ENCODE results near the gene GTF2IRD1.
"Not testable (repeated sequence)": the region's sequence is repeated elsewhere in the genome, so short reads cannot be mapped to it uniquely, and the experiment has no call there.

GTF2IRD1 gene

DNA sequence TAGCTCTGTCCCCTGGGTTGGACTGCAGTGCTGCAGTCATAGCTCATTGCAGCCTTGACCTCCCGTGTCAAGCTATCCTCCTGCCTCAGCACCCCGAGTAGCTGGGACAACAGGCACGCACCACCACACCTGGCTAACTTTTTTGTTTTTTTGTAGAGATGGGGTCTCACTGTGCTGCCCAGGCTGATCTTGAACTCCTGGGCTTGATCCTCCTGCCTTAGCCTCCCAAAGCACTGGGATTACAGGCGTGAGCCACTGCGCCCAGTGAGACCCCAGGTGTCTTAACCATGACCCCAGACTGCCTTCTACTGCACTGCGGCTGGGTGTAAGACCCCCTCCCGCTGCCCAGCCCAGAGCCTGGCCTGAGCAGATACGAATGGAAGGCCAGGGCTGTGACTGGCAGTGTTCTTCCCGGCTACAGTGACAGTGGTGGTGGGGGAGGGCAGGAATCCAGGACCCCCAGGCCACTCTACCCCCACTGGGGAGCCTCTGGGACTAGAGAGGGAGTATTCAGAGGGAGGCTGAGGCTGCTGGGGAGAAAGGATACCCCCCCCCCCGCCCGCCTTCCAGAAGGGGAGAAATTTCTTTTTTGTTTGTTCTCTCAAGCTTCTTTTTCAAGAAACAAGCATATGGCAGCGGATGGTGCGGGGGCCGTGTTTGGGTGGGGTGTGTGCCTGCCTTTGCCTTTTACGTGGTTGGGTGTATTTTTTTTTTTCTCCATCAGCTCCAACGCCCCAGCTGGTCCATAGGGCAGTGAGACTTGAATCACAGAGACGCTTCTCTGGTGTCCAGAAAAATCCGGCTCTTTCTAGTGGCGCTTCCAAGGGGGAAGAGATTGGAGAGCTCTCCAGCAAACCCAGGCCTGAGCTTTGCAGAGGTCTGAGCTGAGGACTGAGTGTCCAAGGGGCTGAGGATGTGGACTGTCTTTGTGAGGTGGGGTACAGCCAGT, 36.6 kb downstream of the GTF2IRD1 start:
- no peak for DNase-seq (ENCODE audit: low read depth in 1 of 2, low spot score in 1 of 2)

DNA sequence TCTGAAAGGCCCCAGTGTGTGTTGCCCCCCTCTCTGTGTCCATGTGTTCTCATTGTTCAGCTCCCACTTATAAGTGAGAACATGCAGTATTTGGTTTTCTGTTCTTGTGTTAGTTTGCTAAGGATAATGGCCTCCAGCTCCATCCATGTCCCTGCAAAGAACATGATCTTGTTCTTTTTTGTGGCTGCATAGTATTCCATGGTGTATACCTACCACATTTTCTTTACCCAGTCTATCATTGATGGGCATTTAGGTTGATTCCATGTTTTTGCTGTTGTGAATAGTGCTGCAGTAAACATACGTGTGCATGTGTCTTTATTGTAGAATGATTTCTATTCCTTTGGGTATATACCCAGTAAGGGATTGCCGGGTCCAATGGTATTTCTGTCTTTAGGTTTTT, 37.8 kb downstream of the GTF2IRD1 start:
- DNase-seq (ENCODE audit: low read depth in 1 of 2, low spot score in 1 of 2), result not testable (repeated sequence)

GRCh38 chr7:74493295-74493694, 39.6 kb downstream of the GTF2IRD1 start:
- no peak for DNase-seq (ENCODE audit: low read depth in 1 of 2, low spot score in 1 of 2)

DNA sequence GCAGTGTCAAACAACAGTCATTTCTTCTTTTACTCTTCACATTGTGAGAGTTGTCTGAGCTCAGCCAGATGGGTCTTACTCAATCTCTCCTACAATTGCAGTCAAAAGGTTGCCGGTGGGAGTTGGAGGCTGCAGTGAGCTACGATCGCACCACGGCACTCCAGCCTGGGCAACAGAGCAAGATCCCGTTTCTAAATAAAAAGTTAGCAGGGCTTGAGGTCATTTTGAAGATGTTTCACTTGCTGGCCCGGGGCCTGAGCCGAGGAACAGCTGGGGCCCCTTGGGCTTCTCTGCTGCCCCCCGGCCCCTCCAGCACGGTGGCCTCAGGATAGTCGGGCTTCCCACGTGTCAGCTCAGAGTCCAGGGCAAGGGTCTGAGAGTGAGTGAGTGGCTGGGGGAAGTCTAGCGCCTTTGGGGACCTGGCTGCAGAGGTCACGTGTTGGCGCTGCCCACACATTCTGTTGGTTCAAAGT, 40.4 kb downstream of the GTF2IRD1 start:
- DNase-seq (ENCODE audit: low read depth in 1 of 2, low spot score in 1 of 2), result no peak

GRCh38 chr7:74495112-74496086, 41.7 kb downstream of the GTF2IRD1 start:
- DNase-seq (ENCODE audit: low read depth in 1 of 2, low spot score in 1 of 2), result no peak

DNA sequence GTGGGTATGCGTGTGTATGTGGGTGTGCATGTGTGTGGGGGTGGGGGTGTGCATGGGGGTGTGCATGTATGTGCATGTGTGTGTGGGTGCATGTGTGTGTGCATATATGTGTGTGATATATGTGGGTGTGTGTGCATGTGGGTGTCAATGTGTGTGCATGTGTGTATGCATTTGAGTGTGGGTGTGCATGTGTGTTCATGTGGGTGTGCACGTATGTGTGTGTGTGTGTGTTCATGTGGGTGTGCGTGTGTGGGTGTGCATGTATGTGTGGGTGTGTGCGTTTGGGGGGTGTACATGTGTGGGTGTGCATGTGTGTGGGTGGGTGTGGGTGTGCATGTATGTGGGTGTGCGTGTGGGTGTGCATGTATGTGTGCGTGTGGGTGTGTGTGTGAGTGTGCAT, 42.6 kb downstream of the GTF2IRD1 start:
- no peak for DNase-seq (ENCODE audit: low read depth in 1 of 2, low spot score in 1 of 2)

GRCh38 chr7:74496773-74497172, 43.1 kb downstream of the GTF2IRD1 start:
- DNase-seq (ENCODE audit: low read depth in 1 of 2, low spot score in 1 of 2), result not testable (repeated sequence)

DNA sequence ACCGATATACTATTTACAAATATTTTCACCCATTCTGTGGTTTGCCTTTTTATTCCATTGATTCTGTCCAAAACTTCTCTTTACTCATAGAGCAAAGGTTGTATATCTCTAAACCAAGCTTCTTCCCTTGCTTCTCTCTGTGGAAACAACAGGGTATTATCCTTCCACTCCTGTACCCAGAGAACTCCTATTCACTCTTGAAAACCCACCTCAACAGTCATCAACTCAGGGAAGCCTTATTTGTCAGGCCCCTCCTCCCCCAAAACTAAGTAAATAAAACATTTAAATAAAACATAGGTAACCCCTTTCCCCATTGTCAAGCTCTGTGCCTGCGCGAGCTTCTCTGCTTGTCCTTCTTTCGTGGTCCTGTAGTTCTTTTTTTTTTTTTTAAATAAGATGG, 44.6 kb downstream of the GTF2IRD1 start:
- no peak for DNase-seq (ENCODE audit: low read depth in 1 of 2, low spot score in 1 of 2)

GRCh38 chr7:74498996-74499834, 45.5 kb downstream of the GTF2IRD1 start:
- no peak for DNase-seq (ENCODE audit: low read depth in 1 of 2, low spot score in 1 of 2)

GRCh38 chr7:74499835-74500388, 46.2 kb downstream of the GTF2IRD1 start:
- no peak for DNase-seq (ENCODE audit: low read depth in 1 of 2, low spot score in 1 of 2)

DNA sequence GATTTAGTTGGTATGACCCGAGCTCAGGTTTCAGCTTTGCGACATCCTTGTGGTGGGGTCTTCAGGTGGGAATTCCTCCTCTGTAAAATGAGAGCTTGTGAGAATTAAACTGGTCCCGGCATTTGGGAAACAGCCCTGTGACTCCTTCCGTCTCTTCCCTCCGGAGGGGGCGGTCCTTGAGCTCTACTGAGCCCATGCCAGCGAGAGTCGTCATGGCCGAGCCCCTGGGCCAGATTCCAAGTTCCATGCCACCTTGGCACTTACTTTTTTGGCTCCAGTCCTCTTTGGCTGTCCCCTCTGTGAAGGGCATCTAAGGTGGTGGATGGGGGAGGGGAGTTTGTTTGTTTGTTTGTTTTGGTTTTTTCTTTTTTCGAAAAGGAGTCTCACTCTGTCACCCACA, 47.6 kb downstream of the GTF2IRD1 start:
- DNase-seq (ENCODE audit: low read depth in 1 of 2, low spot score in 1 of 2), result no peak

DNA sequence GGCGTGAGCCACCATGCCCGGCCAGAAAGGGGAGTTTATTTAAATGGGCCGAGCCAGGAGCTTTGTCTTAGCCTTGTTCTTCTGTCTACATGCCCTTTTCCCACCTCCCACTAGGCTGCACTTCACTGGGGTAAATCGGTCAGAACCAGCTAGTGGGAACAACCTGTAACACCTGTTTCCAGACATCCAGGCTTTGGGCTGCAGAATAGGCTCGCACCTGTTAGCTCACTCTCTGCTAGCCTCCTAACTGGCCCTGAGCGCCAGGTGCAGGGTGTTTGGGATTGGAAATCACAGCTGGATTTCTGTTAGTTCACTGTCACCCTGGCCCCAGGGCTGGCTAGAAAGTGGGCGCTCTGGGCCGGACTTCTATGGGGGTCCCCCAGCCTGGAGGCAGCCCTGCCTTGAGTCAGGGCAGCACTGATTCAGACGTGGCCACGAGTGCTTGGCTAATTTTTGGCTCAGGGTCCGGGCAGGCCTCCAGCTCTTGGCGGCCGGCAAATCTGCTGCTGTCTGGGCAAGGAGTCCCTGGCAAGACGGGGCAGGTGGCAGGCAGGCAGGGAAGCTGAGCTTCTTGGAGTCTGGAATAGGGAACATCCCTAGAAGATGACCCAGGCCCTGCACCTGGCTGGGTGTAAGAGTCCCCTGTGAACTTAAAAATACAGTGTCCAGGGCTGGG, 48.6 kb downstream of the GTF2IRD1 start:
- DNase-seq (ENCODE audit: low read depth in 1 of 2, low spot score in 1 of 2), result no peak

- DNase-seq (ENCODE audit: low read depth in 1 of 2, low spot score in 1 of 2), result no peak
These were observed 49.4 kb downstream of the GTF2IRD1 start for GRCh38 chr7:74503061-74503460.

GRCh38 chr7:74503943-74504342, 50.2 kb downstream of the GTF2IRD1 start:
- DNase-seq (ENCODE audit: low read depth in 1 of 2, low spot score in 1 of 2), result no peak

GRCh38 chr7:74505471-74506324, 52.0 kb downstream of the GTF2IRD1 start:
- DNase-seq (ENCODE audit: low read depth in 1 of 2, low spot score in 1 of 2), result no peak

GRCh38 chr7:74506325-74506724, 52.6 kb downstream of the GTF2IRD1 start:
- no peak for DNase-seq (ENCODE audit: low read depth in 1 of 2, low spot score in 1 of 2)

DNA sequence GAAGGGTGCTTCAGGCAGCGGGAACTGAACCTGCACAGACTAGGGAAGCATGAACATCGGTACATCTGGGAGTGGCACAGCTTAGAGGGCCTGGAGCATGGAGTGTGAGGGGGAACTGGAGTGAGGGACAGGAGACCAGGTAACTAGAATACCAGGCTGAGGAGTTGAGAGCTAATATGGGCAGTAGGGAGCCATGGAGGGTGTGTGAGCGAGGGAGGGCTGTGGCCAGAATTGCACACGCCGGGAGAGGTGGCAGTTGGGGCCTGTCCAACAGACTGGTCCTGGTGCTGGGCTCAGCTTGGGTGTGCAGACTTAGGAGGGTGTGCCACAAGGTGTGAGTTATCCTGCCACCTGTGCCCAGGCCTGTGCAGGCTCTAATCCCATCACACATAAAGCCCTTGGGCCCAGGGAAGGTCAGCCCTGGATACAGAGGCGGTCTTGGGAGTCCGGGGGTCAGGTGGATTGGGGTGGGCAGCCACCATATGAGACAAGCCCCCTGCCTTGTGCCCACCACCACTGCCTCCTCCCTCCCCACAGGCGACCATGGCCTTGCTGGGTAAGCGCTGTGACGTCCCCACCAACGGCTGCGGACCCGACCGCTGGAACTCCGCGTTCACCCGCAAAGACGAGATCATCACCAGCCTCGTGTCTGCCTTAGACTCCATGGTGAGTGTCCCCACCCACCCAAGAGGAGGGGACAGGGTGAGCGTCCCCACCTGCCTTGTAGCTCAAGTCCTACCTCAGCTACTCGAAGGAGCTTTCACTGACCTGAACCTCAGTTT, 54.0 kb downstream of the GTF2IRD1 start:
- no peak for DNase-seq (ENCODE audit: low read depth in 1 of 2, low spot score in 1 of 2)

DNA sequence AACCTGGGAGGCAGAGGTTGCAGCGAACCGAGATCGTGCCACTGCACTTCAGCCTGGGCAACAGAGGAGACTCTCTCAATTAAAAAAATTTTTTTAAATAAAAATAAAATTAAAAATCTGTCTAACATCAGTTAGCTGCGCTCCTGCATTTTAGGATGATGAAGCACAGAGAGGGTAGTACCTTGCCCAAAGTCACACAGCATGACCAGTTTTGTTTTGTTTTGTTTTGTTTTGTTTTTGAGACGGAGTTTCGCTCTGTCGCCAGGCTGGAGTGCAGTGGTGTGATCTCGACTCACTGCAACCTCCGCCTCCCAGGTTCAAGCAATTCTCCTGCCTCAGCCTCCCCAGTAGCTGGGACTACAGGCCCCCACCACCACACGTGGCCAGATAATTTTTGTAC, 55.7 kb downstream of the GTF2IRD1 start:
- not testable (repeated sequence) for DNase-seq (ENCODE audit: low read depth in 1 of 2, low spot score in 1 of 2)
